ENCODE data around the gene MRI1.

GRCh38 chr19:13768510-13768909, 4.2 kb downstream of the MRI1 start:
- TF ChIP-seq, protein P1, sequence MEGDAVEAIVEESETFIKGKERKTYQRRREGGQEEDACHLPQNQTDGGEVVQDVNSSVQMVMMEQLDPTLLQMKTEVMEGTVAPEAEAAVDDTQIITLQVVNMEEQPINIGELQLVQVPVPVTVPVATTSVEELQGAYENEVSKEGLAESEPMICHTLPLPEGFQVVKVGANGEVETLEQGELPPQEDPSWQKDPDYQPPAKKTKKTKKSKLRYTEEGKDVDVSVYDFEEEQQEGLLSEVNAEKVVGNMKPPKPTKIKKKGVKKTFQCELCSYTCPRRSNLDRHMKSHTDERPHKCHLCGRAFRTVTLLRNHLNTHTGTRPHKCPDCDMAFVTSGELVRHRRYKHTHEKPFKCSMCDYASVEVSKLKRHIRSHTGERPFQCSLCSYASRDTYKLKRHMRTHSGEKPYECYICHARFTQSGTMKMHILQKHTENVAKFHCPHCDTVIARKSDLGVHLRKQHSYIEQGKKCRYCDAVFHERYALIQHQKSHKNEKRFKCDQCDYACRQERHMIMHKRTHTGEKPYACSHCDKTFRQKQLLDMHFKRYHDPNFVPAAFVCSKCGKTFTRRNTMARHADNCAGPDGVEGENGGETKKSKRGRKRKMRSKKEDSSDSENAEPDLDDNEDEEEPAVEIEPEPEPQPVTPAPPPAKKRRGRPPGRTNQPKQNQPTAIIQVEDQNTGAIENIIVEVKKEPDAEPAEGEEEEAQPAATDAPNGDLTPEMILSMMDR (IDR thresholded peaks at IDR 0.05), result no peak
- TF ChIP-seq ZFX (IDR thresholded peaks at IDR 0.05; ENCODE audit: borderline replicate concordance), result no peak

All from 22Rv1 (cell line).